GM18873 (cell line): Measurements from ENCODE around the gene GON4L.
"Not testable (repeated sequence)": the region's sequence is repeated elsewhere in the genome, so short reads cannot be mapped to it uniquely, and the experiment has no call there.

Experiments
- ATAC-seq: cut with Tn5 transposase; IDR thresholded peaks from one replicate; pipeline ENCODE4 v1.9.1; 2021; ENCODE audit warnings: mild to moderate bottlenecking, moderate library complexity, moderate number of reproducible peaks; ENCODE audit not compliant: unreplicated experiment, low FRiP score

GON4L gene

GRCh38 chr1:155704414-155704813 lies 152.6 kb downstream of the GON4L start:
- not testable (repeated sequence) for ATAC-seq

GRCh38 chr1:155703216-155703615 lies 153.8 kb downstream of the GON4L start:
- no peak for ATAC-seq

GRCh38 chr1:155701675-155702074 lies 155.3 kb downstream of the GON4L start:
- ATAC-seq = not testable (repeated sequence)
